PC-3 (cell line): ENCODE data around the gene IL21.

Source experiments
- CTCF ChIP-seq: fragments of 300-600 bp; sonication (generic); conservative IDR thresholded peaks from 2 replicates; pipeline ENCODE4 v1.5.1; 2017; ENCODE audit warnings: antibody characterized with exemption, low read depth, mild to moderate bottlenecking, low read length
- EZH2phosphoT487 ChIP-seq: fragments of 300-600 bp; sonication (generic); IDR thresholded peaks from 2 replicates; pipeline ENCODE4 v1.6.1; 2018; ENCODE audit warnings: mild to moderate bottlenecking, antibody characterized with exemption, low read length, borderline replicate concordance

- TF ChIP-seq EZH2phosphoT487 (no peak), CTCF (no peak)
Observed at GRCh38 chr4:122621016-122621507, at the start of gene IL21.
